ENCODE measurements around the gene FNDC3B.

Gene FNDC3B

DNA sequence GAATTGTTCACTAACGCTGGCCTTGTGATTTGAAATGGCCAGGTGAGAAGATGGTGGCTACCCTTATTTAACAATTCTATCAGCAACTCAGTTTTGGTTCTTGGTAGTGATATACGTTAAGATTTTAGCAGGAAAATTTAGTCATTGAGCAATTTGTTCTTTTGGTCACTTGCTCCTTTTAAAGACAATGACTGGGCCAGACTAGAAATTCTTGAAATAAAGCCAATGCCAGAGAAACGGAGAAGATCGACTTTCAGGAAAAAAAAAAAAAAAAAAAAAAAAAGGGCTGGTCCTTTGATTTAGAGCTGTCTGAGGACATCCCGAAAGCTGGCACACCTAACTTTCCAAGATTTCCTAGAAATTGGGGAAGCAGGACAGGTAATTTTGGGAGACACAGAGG, 178.5 kb downstream of the FNDC3B start:
- TF ChIP-seq, protein P1, sequence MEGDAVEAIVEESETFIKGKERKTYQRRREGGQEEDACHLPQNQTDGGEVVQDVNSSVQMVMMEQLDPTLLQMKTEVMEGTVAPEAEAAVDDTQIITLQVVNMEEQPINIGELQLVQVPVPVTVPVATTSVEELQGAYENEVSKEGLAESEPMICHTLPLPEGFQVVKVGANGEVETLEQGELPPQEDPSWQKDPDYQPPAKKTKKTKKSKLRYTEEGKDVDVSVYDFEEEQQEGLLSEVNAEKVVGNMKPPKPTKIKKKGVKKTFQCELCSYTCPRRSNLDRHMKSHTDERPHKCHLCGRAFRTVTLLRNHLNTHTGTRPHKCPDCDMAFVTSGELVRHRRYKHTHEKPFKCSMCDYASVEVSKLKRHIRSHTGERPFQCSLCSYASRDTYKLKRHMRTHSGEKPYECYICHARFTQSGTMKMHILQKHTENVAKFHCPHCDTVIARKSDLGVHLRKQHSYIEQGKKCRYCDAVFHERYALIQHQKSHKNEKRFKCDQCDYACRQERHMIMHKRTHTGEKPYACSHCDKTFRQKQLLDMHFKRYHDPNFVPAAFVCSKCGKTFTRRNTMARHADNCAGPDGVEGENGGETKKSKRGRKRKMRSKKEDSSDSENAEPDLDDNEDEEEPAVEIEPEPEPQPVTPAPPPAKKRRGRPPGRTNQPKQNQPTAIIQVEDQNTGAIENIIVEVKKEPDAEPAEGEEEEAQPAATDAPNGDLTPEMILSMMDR (IDR thresholded peaks at IDR 0.05; ENCODE audit: low read depth, low read length): no peak
- TF ChIP-seq MYC (IDR thresholded peaks at IDR 0.05; ENCODE audit: low read depth, low read length) (no peak), POLR2A (IDR thresholded peaks at IDR 0.05; ENCODE audit: extremely low read depth, insufficient read length) (no peak)
- TF ChIP-seq, protein P2, sequence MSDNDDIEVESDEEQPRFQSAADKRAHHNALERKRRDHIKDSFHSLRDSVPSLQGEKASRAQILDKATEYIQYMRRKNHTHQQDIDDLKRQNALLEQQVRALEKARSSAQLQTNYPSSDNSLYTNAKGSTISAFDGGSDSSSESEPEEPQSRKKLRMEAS (IDR thresholded peaks at IDR 0.05; ENCODE audit: low read depth, low read length): no peak
- H3K4me3 ChIP-seq (ENCODE audit: low read depth, low read length): no peak overlapping the region
- no peak for DNase-seq (ENCODE audit: low read depth)

DNA sequence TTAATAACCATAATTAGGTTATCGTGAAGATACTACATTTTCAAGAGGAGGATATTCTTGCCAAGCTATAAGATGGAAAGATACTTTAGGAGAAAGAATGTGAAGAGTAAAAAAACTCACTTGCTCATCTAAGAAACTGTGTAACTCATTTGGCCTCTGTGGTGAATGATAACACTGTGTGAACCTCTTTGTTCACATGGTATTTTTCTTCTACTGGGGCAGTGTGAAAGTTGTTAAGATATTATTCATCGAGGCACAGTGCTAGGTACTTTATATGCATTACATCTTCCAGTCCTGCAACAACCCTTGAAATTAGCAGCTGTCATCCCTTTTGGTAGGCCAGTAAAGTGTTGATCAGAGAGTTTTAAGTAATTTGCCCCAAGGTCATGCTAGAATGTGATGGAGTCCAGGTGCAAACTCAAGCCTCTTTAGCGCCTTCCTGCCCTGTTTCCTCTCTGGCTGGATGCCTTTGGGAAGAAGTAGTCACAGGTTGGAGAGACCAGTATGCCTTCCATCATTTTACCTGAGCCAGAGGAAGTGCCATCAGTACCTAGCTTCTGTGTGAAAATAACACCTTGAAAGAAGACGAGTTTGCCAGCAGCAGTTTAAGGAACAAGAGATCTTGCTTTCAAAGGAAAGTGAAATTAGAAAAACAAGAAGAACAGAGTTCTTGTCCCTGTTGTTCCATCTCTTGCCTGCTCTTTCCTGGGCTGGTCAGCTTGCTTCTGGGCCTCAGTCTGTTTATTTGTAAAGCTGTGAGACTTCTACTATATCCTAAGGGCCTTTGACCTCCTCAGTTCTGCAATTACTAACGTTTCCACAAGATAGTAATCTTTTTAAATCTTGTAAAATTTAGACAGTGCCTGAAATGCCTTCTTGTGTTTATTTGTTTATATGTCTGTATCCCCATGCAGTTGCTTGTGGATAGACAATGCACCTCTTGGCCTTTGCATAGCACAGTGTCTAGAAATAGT, 179.3 kb downstream of the FNDC3B start:
- no peak for DNase-seq (ENCODE audit: low read depth)
- TF ChIP-seq, protein P2 (IDR thresholded peaks at IDR 0.05; ENCODE audit: low read depth, low read length): no peak
- TF ChIP-seq POLR2A (IDR thresholded peaks at IDR 0.05; ENCODE audit: extremely low read depth, insufficient read length): no peak
- TF ChIP-seq, protein P1 (IDR thresholded peaks at IDR 0.05; ENCODE audit: low read depth, low read length): no peak
- TF ChIP-seq MYC (IDR thresholded peaks at IDR 0.05; ENCODE audit: low read depth, low read length): no peak
- no peak overlapping the region for H3K4me3 ChIP-seq (ENCODE audit: low read depth, low read length)

DNA sequence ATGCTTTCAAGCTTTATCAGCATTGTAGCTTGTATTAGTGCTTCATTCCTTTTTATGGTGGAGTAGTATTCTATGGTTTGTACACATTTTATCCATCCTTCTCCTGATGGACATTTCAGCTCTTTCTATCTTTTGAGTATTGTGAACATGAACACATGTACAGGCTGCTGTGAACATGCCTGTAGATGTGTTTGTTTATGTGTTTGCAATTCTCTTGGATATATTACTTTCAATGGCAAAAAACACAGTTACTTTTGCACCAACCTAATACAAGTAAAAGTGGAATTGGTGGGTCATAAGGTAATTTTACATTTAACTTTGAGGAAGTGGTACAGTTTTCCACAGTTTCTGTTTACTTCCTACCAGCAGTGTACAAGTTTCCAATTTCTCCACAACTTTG, 180.4 kb downstream of the FNDC3B start:
- no peak overlapping the region for H3K4me3 ChIP-seq (ENCODE audit: low read depth, low read length)
- no peak for DNase-seq (ENCODE audit: low read depth)
- no peak for TF ChIP-seq POLR2A (IDR thresholded peaks at IDR 0.05; ENCODE audit: extremely low read depth, insufficient read length)
- TF ChIP-seq, protein P1 (IDR thresholded peaks at IDR 0.05; ENCODE audit: low read depth, low read length): no peak
- TF ChIP-seq, protein P2 (IDR thresholded peaks at IDR 0.05; ENCODE audit: low read depth, low read length): no peak
- no peak for TF ChIP-seq MYC (IDR thresholded peaks at IDR 0.05; ENCODE audit: low read depth, low read length)

DNA sequence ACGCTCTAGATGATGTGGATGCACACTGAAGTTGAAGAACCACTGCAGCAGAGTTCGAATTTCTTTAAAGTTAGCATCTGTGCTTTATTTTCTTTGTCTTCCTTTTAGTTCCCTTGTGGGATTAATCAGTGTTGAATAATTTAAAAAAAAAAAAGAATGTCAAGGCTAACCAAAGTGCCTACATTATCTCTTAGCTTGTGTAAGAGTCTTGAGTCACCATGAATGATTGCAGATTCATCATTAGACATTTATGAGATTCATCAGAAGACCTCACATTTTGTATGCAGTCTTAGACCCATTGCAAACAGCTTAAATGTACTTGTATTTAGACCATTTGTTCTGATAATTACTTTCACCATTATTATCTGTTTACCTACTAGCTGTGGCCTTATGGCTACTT, 182.2 kb downstream of the FNDC3B start:
- DNase-seq (ENCODE audit: low read depth): no peak
- TF ChIP-seq MYC (IDR thresholded peaks at IDR 0.05; ENCODE audit: low read depth, low read length): no peak
- TF ChIP-seq, protein P2 (IDR thresholded peaks at IDR 0.05; ENCODE audit: low read depth, low read length): no peak
- TF ChIP-seq, protein P1 (IDR thresholded peaks at IDR 0.05; ENCODE audit: low read depth, low read length): no peak
- TF ChIP-seq POLR2A (IDR thresholded peaks at IDR 0.05; ENCODE audit: extremely low read depth, insufficient read length): no peak
- no peak overlapping the region for H3K4me3 ChIP-seq (ENCODE audit: low read depth, low read length)

DNA sequence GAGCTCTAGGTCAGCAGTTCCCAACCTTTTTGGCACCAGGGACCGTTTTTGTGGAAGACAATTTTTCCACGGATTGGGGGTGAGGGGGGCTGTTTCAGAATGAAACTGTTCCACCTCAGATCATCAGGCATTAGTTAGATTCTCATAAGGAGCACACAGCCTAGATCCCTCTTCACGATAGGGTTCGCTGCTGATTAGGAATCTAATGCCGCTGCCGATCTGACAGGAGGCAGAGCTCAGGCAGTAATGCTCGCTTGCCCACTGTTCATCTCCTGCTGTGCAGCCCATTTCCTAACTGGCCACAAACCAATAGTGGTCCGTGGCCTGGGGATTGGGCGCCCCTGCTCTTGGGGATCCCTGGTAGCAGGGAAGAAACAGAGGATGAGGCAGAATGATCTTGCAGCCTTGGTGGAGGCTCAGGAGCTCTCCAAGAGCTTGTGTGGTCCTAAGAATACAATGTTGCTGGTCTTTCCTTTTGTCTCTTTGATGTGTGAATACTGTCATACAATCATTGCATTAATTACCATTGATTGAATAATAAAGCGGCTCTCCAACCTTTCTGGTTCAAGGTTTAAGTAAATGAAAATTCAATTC, 183.2 kb downstream of the FNDC3B start:
- no peak overlapping the region for H3K4me3 ChIP-seq (ENCODE audit: low read depth, low read length)
- DNase-seq (ENCODE audit: low read depth): peak; percentile 26
- TF ChIP-seq, protein P2 (IDR thresholded peaks at IDR 0.05; ENCODE audit: low read depth, low read length): no peak
- TF ChIP-seq POLR2A (IDR thresholded peaks at IDR 0.05; ENCODE audit: extremely low read depth, insufficient read length) (no peak), MYC (IDR thresholded peaks at IDR 0.05; ENCODE audit: low read depth, low read length) (no peak)
- TF ChIP-seq, protein P1 (IDR thresholded peaks at IDR 0.05; ENCODE audit: low read depth, low read length): no peak
